Mammary epithelial cell (primary cell): ENCODE results near the gene RIC8A.

Experiments used
- EZH2 ChIP-seq: IDR thresholded peaks from 2 replicates; pipeline ENCODE4 v1.6.1; 2012; ENCODE audit warnings: low read length, inconsistent platforms, borderline replicate concordance
- TF ChIP-seq, protein P1 (sequence below), 2 donors: IDR thresholded peaks in 1 of 2; conservative IDR thresholded peaks in 1 of 2; 2 replicates each; pipeline ENCODE4 v1.5.1; 2011 to 2012; ENCODE audit warnings: inconsistent platforms in 2 of 2, low read length in 2 of 2, mild to moderate bottlenecking in 2 of 2, control low read depth in 1 of 2, low read depth in 1 of 2; ENCODE audit not compliant: insufficient read depth in 1 of 2; ENCODE audit errors: extremely low read depth in 1 of 2

- TF ChIP-seq EZH2, result no peak
- TF ChIP-seq, protein P1, sequence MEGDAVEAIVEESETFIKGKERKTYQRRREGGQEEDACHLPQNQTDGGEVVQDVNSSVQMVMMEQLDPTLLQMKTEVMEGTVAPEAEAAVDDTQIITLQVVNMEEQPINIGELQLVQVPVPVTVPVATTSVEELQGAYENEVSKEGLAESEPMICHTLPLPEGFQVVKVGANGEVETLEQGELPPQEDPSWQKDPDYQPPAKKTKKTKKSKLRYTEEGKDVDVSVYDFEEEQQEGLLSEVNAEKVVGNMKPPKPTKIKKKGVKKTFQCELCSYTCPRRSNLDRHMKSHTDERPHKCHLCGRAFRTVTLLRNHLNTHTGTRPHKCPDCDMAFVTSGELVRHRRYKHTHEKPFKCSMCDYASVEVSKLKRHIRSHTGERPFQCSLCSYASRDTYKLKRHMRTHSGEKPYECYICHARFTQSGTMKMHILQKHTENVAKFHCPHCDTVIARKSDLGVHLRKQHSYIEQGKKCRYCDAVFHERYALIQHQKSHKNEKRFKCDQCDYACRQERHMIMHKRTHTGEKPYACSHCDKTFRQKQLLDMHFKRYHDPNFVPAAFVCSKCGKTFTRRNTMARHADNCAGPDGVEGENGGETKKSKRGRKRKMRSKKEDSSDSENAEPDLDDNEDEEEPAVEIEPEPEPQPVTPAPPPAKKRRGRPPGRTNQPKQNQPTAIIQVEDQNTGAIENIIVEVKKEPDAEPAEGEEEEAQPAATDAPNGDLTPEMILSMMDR (conservative IDR thresholded peaks at IDR 0.05 in 1 of 2, IDR thresholded peaks at IDR 0.05 in 1 of 2; ENCODE audit: extremely low read depth in 1 of 2, insufficient read depth in 1 of 2, low read depth in 1 of 2, low read length in 2 of 2), result no peak
These were observed 14.0 kb downstream of the RIC8A start for GRCh38 chr11:221539-221938.
